ENCODE results near the gene ZNF662. TPM values are rescaled to one million over a fixed set of nuclear protein-coding genes. Genes with fewer than 3 reads are reported as not detected.

ZNF662 gene
- total RNA-seq, 2 donors from 2014 or later = 4.0 to 6.5 TPM

DNA sequence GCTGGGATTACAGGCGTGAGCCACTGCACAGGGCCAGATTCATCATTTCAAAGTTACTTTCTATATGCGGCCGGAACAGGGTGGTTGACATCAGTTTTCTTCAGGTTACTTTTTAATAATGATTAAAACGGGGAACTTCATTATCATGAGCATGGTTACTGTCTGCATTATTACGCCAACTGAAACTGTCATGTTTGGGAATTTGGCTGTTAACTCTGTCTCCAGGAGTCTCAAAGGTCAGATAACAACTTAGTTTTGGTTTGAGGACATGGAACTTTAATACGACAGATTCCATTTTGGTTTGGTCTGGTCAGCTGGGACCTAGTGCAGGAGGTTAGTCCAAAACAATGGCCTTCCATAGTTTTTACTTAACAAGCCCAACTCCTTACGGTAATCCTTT lies 38.8 kb upstream of the ZNF662 start:
- no peak for TF ChIP-seq POLR2A (IDR thresholded peaks at IDR 0.05)
- TF ChIP-seq, protein P1, sequence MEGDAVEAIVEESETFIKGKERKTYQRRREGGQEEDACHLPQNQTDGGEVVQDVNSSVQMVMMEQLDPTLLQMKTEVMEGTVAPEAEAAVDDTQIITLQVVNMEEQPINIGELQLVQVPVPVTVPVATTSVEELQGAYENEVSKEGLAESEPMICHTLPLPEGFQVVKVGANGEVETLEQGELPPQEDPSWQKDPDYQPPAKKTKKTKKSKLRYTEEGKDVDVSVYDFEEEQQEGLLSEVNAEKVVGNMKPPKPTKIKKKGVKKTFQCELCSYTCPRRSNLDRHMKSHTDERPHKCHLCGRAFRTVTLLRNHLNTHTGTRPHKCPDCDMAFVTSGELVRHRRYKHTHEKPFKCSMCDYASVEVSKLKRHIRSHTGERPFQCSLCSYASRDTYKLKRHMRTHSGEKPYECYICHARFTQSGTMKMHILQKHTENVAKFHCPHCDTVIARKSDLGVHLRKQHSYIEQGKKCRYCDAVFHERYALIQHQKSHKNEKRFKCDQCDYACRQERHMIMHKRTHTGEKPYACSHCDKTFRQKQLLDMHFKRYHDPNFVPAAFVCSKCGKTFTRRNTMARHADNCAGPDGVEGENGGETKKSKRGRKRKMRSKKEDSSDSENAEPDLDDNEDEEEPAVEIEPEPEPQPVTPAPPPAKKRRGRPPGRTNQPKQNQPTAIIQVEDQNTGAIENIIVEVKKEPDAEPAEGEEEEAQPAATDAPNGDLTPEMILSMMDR (IDR thresholded peaks at IDR 0.05) = no peak
- WGBS, 2 donors = 81 to 89% methylated on average over 7 of the region's 7 CpGs
- Histone ChIP-seq H3K9me3 (no peaks in the 10 kb centered on the region), H3K36me3 (replicated peaks in 1 of 2; ENCODE audit: insufficient read depth in 1 of 2, low read depth in 2 of 2) (no peaks in the 10 kb centered on the region), H3K27me3 (no peaks in the 10 kb centered on the region), H3K4me1 (peaks cover 8% of the 10 kb centered on the region), H3K4me3 (no peak overlapping the region), H3K27ac (no peak overlapping the region)
- no peak for DNase-seq
- ATAC-seq = no peak
- intact Hi-C loops (cut with DNase I) = no loop called here

- Histone ChIP-seq H3K27ac (no peak overlapping the region), H3K4me3 (no peak overlapping the region), H3K27me3 (no peaks in the 10 kb centered on the region), H3K36me3 (replicated peaks in 1 of 2; ENCODE audit: insufficient read depth in 1 of 2, low read depth in 2 of 2) (no peaks in the 10 kb centered on the region), H3K9me3 (no peaks in the 10 kb centered on the region), H3K4me1 (peaks cover 8% of the 10 kb centered on the region)
- ATAC-seq (no peak), DNase-seq (no peak)
- whole genome bisulfite sequencing, 2 donors = 59 to 71% methylated on average over 5 of the region's 5 CpGs
- intact Hi-C loops (cut with DNase I) = no loop called here
- no peak for TF ChIP-seq POLR2A (IDR thresholded peaks at IDR 0.05)
- TF ChIP-seq, protein P1 (IDR thresholded peaks at IDR 0.05) = no peak
These were observed 37.1 kb upstream of the ZNF662 start for GRCh38 chr3:42868841-42869240.

- no peak for TF ChIP-seq POLR2A (IDR thresholded peaks at IDR 0.05)
- TF ChIP-seq, protein P1 (IDR thresholded peaks at IDR 0.05) = no peak
- Histone ChIP-seq H3K4me3 (no peak overlapping the region), H3K27me3 (no peaks in the 10 kb centered on the region), H3K4me1 (peaks cover 8% of the 10 kb centered on the region), H3K9me3 (no peaks in the 10 kb centered on the region), H3K27ac (no peak overlapping the region), H3K36me3 (replicated peaks in 1 of 2; ENCODE audit: insufficient read depth in 1 of 2, low read depth in 2 of 2) (no peaks in the 10 kb centered on the region)
- intact Hi-C loops (cut with DNase I) = no loop called here
- WGBS, 2 donors = 22 to 23% methylated on average over 3 to 5 of the region's 5 CpGs
- ATAC-seq (no peak), DNase-seq (peak; percentile 25 to 72 (median 40))
These were observed 34.2 kb upstream of the ZNF662 start for GRCh38 chr3:42871592-42872196.

- Histone ChIP-seq H3K27ac (no peak overlapping the region), H3K9me3 (no peaks in the 10 kb centered on the region), H3K36me3 (replicated peaks in 1 of 2; ENCODE audit: insufficient read depth in 1 of 2, low read depth in 2 of 2) (no peaks in the 10 kb centered on the region), H3K4me3 (no peak overlapping the region), H3K27me3 (no peaks in the 10 kb centered on the region), H3K4me1 (peaks cover 8% of the 10 kb centered on the region)
- no peak for DNase-seq
- WGBS, 2 donors = 86 to 91% methylated on average over 1 of the region's 1 CpG
- no peak for ATAC-seq
- intact Hi-C loops (cut with DNase I) = no loop called here
- TF ChIP-seq, protein P1 (IDR thresholded peaks at IDR 0.05) = no peak
- no peak for TF ChIP-seq POLR2A (IDR thresholded peaks at IDR 0.05)
These were observed 33.2 kb upstream of the ZNF662 start for GRCh38 chr3:42872718-42873117.
